Endometrium (tissue), 2 donors: Measurements from ENCODE around the gene PLA2G2A.
"Not testable (repeated sequence)": the region's sequence is repeated elsewhere in the genome, so short reads cannot be mapped to it uniquely, and the experiment has no call there.

ENCODE experiments used
- FAIRE-seq: peaks from 2 replicates; lab custom pipeline; 2012; peaks lifted over from hg19 to GRCh38; lab: Jason Lieb, UNC
- donor health status: control.
- donor health status: control.

Gene PLA2G2A

GRCh38 chr1:19979494-19979977 is at the start of gene PLA2G2A:
PLA2G2A (minus strand) TSS chr1:19979618; CDS start chr1:19978773, 845 bp downstream.
- no peak for FAIRE-seq

- no peak for FAIRE-seq
Observed at GRCh38 chr1:20028726-20029125, 49.3 kb upstream of the PLA2G2A start.

- FAIRE-seq = no peak
Observed at GRCh38 chr1:20028125-20028524, 48.7 kb upstream of the PLA2G2A start.

- FAIRE-seq = no peak
Observed at GRCh38 chr1:20017741-20018140, 38.3 kb upstream of the PLA2G2A start.

GRCh38 chr1:20014153-20014552 is 34.7 kb upstream of the PLA2G2A start:
- FAIRE-seq = no peak

GRCh38 chr1:20010016-20010415 is 30.6 kb upstream of the PLA2G2A start:
- FAIRE-seq = no peak

- no peak for FAIRE-seq
Observed at GRCh38 chr1:20009212-20009611, 29.8 kb upstream of the PLA2G2A start.

GRCh38 chr1:20008391-20008841 is 29.0 kb upstream of the PLA2G2A start:
- FAIRE-seq = no peak

GRCh38 chr1:19998823-19999222 is 19.4 kb upstream of the PLA2G2A start:
- FAIRE-seq = not testable (repeated sequence)

GRCh38 chr1:19990689-19991088 is 11.3 kb upstream of the PLA2G2A start:
- no peak for FAIRE-seq

- FAIRE-seq = not testable (repeated sequence)
Observed at GRCh38 chr1:19990182-19990582, 10.8 kb upstream of the PLA2G2A start.

GRCh38 chr1:19988267-19989006 is 9.0 kb upstream of the PLA2G2A start:
- FAIRE-seq = no peak

GRCh38 chr1:19987719-19988118 is 8.3 kb upstream of the PLA2G2A start:
- FAIRE-seq = no peak

- not testable (repeated sequence) for FAIRE-seq
Observed at GRCh38 chr1:19984409-19985016, 5.1 kb upstream of the PLA2G2A start.

- FAIRE-seq = no peak
Observed at GRCh38 chr1:19981507-19982312, 2.3 kb upstream of the PLA2G2A start.

GRCh38 chr1:19981170-19981506 is 1.7 kb upstream of the PLA2G2A start:
- FAIRE-seq = no peak

GRCh38 chr1:19980314-19980713 is 896 bp upstream of the PLA2G2A start:
- no peak for FAIRE-seq

GRCh38 chr1:19978143-19978542 is 1.3 kb downstream of the PLA2G2A start:
- no peak for FAIRE-seq

- no peak for FAIRE-seq
Observed at GRCh38 chr1:19976317-19977003, 3.0 kb downstream of the PLA2G2A start.

GRCh38 chr1:19975423-19976193 is 3.8 kb downstream of the PLA2G2A start:
- FAIRE-seq = no peak

GRCh38 chr1:19974822-19975416 is 4.5 kb downstream of the PLA2G2A start:
- FAIRE-seq = no peak
